H9 (cell line): ENCODE results near the gene SLC25A53. TPM values are rescaled to one million over a fixed set of nuclear protein-coding genes. Genes with fewer than 3 reads are reported as not detected.
"Not testable (repeated sequence)": the region's sequence is repeated elsewhere in the genome, so short reads cannot be mapped to it uniquely, and the experiment has no call there.

ENCODE experiments used
- DNase-seq: peaks from one replicate; pipeline ENCODE4 v3.0.0-alpha.2; 2017
- H2AFZ ChIP-seq: one replicate; pipeline ENCODE4 v1.6.1; 2013; ENCODE audit warnings: mild to moderate bottlenecking, low read length, control low read depth, moderate library complexity
- H2AK5ac ChIP-seq: 2 replicates; pipeline ENCODE4 v1.6.1; 2013; ENCODE audit warnings: low read length, control low read depth, mixed read lengths; ENCODE audit not compliant: insufficient read length
- H2BK120ac ChIP-seq: one replicate; pipeline ENCODE4 v1.6.1; 2013; ENCODE audit warnings: low read depth, mild to moderate bottlenecking, low read length, control low read depth, inconsistent platforms; ENCODE audit not compliant: poor library complexity, severe bottlenecking
- H2BK12ac ChIP-seq: 2 replicates; pipeline ENCODE4 v1.6.1; 2013; ENCODE audit warnings: low read length, control low read depth, mixed read lengths, low read depth; ENCODE audit not compliant: insufficient read length
- H2BK15ac ChIP-seq: 2 replicates; pipeline ENCODE4 v1.6.1; 2013; ENCODE audit warnings: low read depth, low read length, control low read depth
- H2BK20ac ChIP-seq: one replicate; pipeline ENCODE4 v1.6.1; 2013; ENCODE audit warnings: low read depth, mild to moderate bottlenecking, low read length, control low read depth, inconsistent platforms; ENCODE audit not compliant: poor library complexity, severe bottlenecking
- H2BK5ac ChIP-seq: 2 replicates; pipeline ENCODE4 v1.6.1; 2013; ENCODE audit warnings: low read length, control low read depth, mixed read lengths; ENCODE audit not compliant: insufficient read length
- H3K14ac ChIP-seq: 2 replicates; pipeline ENCODE4 v1.6.1; 2013; ENCODE audit warnings: low read length, control low read depth; ENCODE audit not compliant: insufficient read depth
- H3K18ac ChIP-seq: 2 replicates; pipeline ENCODE4 v1.6.1; 2013; ENCODE audit warnings: low read depth, mild to moderate bottlenecking, mixed read lengths, low read length, control low read depth; ENCODE audit not compliant: insufficient read length
- H3K23ac ChIP-seq: 2 replicates; pipeline ENCODE4 v1.6.1; 2013; ENCODE audit warnings: low read length, control low read depth, mixed read lengths, low read depth; ENCODE audit not compliant: insufficient read length
- H3K23me2 ChIP-seq: 2 replicates; pipeline ENCODE4 v1.6.1; 2013; ENCODE audit warnings: low read depth, mild to moderate bottlenecking, mixed read lengths, low read length, control low read depth; ENCODE audit not compliant: insufficient read length, poor library complexity, severe bottlenecking
- H3K27ac ChIP-seq: 2 replicates; pipeline ENCODE4 v1.5.1; 2013; ENCODE audit warnings: low read length, control low read depth, mixed read lengths, low read depth; ENCODE audit not compliant: insufficient read length
- H3K27me3 ChIP-seq: 2 replicates; pipeline ENCODE4 v1.6.1; 2013; ENCODE audit warnings: low read length, control low read depth, inconsistent platforms; ENCODE audit not compliant: insufficient read depth
- H3K4ac ChIP-seq: 2 replicates; pipeline ENCODE4 v1.6.1; 2013; ENCODE audit warnings: low read depth, mild to moderate bottlenecking, control low read depth, inconsistent platforms, low read length, moderate library complexity
- H3K4me1 ChIP-seq: 2 replicates; pipeline ENCODE4 v1.6.1; 2013; ENCODE audit warnings: low read length, control low read depth, inconsistent platforms; ENCODE audit not compliant: insufficient read depth
- H3K4me2 ChIP-seq: 2 replicates; pipeline ENCODE4 v1.6.1; 2013; ENCODE audit warnings: low read length, control low read depth, mixed read lengths; ENCODE audit not compliant: insufficient read length, insufficient read depth
- H3K56ac ChIP-seq: 2 replicates; pipeline ENCODE4 v1.6.1; 2013; ENCODE audit warnings: low read depth, mild to moderate bottlenecking, mixed read lengths, low read length, control low read depth; ENCODE audit not compliant: insufficient read length
- H3K79me1 ChIP-seq: 2 replicates; pipeline ENCODE4 v1.6.1; 2013; ENCODE audit warnings: low read depth, mild to moderate bottlenecking, moderate library complexity, low read length, control low read depth, inconsistent platforms; ENCODE audit not compliant: insufficient read depth, poor library complexity, severe bottlenecking
- H3K79me2 ChIP-seq: 2 replicates; pipeline ENCODE4 v1.6.1; 2013; ENCODE audit warnings: low read length, control low read depth, inconsistent platforms; ENCODE audit not compliant: insufficient read depth
- H3K9ac ChIP-seq: 2 replicates; pipeline ENCODE4 v1.6.1; 2013; ENCODE audit warnings: low read length, control low read depth, mixed read lengths; ENCODE audit not compliant: insufficient read length; ENCODE audit errors: extremely low read depth
- H3K9me3 ChIP-seq: one replicate; pipeline ENCODE4 v1.6.1; 2013; ENCODE audit warnings: low read depth, low read length, inconsistent platforms; ENCODE audit not compliant: control insufficient read depth
- H3T11ph ChIP-seq: one replicate; pipeline ENCODE4 v1.6.1; 2013; ENCODE audit warnings: mild to moderate bottlenecking, low read length, control low read depth, inconsistent platforms
- H4K20me1 ChIP-seq: one replicate; pipeline ENCODE4 v1.6.1; 2013; ENCODE audit not compliant: control insufficient read depth, insufficient read length, insufficient read depth
- H4K5ac ChIP-seq: 2 replicates; pipeline ENCODE4 v1.6.1; 2013; ENCODE audit warnings: low read depth, mild to moderate bottlenecking, mixed read lengths, low read length, control low read depth; ENCODE audit not compliant: insufficient read length
- H4K8ac ChIP-seq: replicated peaks from 2 replicates; pipeline ENCODE4 v1.6.1; 2013; ENCODE audit warnings: low read length, control low read depth, mixed read lengths, low read depth; ENCODE audit not compliant: insufficient read length
- H4K91ac ChIP-seq: 2 replicates; pipeline ENCODE4 v1.6.1; 2013; ENCODE audit warnings: low read depth, mild to moderate bottlenecking, moderate library complexity, mixed read lengths, low read length, control low read depth; ENCODE audit not compliant: insufficient read length
- H3K27ac Mint-ChIP-seq, 3 experiments: 2 replicates in 2 of 3; 3 replicates in 1 of 3; pipeline ENCODE4 v1.8.0; 2020 to 2021; ENCODE audit warnings: mixed read lengths in 3 of 3, mild to moderate bottlenecking in 1 of 3, moderate library complexity in 1 of 3
- H3K27me3 Mint-ChIP-seq: 2 replicates; pipeline ENCODE4 v1.8.0; 2021; ENCODE audit warnings: low read depth, mild to moderate bottlenecking, moderate library complexity, mixed read lengths
- H3K36me3 Mint-ChIP-seq, 3 experiments: 2 replicates in 2 of 3; 3 replicates in 1 of 3; pipeline ENCODE4 v1.8.0; 2020 to 2021; ENCODE audit warnings: low read depth in 3 of 3, mixed read lengths in 3 of 3; ENCODE audit not compliant: insufficient read depth in 1 of 3
- H3K4me1 Mint-ChIP-seq, 2 experiments: 2 replicates each; pipeline ENCODE4 v1.8.0; 2020; ENCODE audit warnings: mixed read lengths in 2 of 2
- H3K4me3 Mint-ChIP-seq, 2 experiments: 2 replicates in 1 of 2; 3 replicates in 1 of 2; pipeline ENCODE4 v1.8.0; 2020 to 2021; ENCODE audit warnings: mild to moderate bottlenecking in 2 of 2, mixed read lengths in 2 of 2, moderate library complexity in 1 of 2
- H3K9me3 Mint-ChIP-seq, 2 experiments: 2 replicates in 1 of 2; 3 replicates in 1 of 2; pipeline ENCODE4 v1.8.0; 2020; ENCODE audit warnings: mild to moderate bottlenecking in 2 of 2, mixed read lengths in 2 of 2, moderate library complexity in 1 of 2
- WGBS: extraction: QIAGEN DNeasy Blood & Tissue Kit; methylation state at CpG from one replicate; pipeline ENCODE4 v1.1.7; 2013; ENCODE audit warnings: missing lambda C conversion rate, low lambda C conversion rate, mixed read lengths; ENCODE audit not compliant: insufficient read length; ENCODE audit errors: extremely low coverage; 5-methylcytosine and 5-hydroxymethylcytosine counted together
- total RNA-seq: library from RNA; stranded (reverse); gene quantifications from 2 replicates; pipeline ENCODE4 v1.2.1, GENCODE V29; 2021
- TF ChIP-seq, protein P1 (sequence below): fragments of 200-600 bp; sonication (generic); conservative IDR thresholded peaks from 3 replicates; pipeline ENCODE4 v1.8.0; 2021; ENCODE audit warnings: antibody characterized with exemption, mild to moderate bottlenecking

SLC25A53 gene
- total RNA-seq, 1 experiment from 2014 or later, result 1.6 TPM

DNA sequence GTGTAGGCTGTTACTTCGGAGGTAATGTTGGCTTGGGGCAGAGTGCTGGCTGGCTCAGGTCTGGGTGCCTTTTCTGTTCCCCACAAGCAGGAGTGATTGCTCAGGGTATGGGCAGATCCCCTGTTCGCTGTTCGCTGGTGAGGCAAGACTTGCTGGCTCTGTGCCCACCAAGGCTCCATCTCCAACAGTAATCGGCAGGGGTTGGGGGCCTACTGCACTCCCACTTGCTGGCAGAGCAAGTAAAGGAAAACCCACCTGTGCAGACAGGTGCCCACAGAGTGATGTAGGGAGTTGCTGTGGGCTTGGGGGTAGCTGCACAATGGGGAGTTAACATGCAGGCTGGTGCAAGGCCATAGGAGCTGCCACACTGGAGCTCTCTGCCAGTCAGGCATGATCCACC is 72.7 kb downstream of the SLC25A53 start:
- H3K14ac ChIP-seq, result no peak overlapping the region
- no peaks in the 10 kb centered on the region for H4K20me1 ChIP-seq
- H3K4me1 ChIP-seq, result no peaks in the 10 kb centered on the region
- H3K18ac ChIP-seq, result no peak overlapping the region
- H3K9me3 ChIP-seq, result no peaks in the 10 kb centered on the region
- H2BK12ac ChIP-seq, result no peak overlapping the region
- no peaks in the 10 kb centered on the region for H3K4me1 Mint-ChIP-seq
- no peak overlapping the region for H3K4me2 ChIP-seq
- H3K27me3 ChIP-seq, result no peaks in the 10 kb centered on the region
- no peak overlapping the region for H2BK15ac ChIP-seq
- H3K27me3 Mint-ChIP-seq, result peaks cover 12% of the 10 kb centered on the region
- no peak overlapping the region for H4K5ac ChIP-seq
- no peak overlapping the region for H3K56ac ChIP-seq
- H4K8ac ChIP-seq, result no peak overlapping the region
- H3K9ac ChIP-seq, result no peak overlapping the region
- H3K36me3 Mint-ChIP-seq, result no peaks in the 10 kb centered on the region; a peak in 1 of 7 replicates
- no peak overlapping the region for H3K4me3 Mint-ChIP-seq
- H3K23ac ChIP-seq, result no peak overlapping the region
- no peak overlapping the region for H2BK20ac ChIP-seq
- no peak overlapping the region for H2BK120ac ChIP-seq
- no peak overlapping the region for H2AK5ac ChIP-seq
- peaks cover 0 to 10% of the 10 kb centered on the region in 2 experiments; a peak in 2 of 5 replicates for H3K9me3 Mint-ChIP-seq
- H2AFZ ChIP-seq, result no peak overlapping the region
- DNase-seq, result no peak
- no peak overlapping the region for H3K27ac Mint-ChIP-seq
- TF ChIP-seq, protein P1, sequence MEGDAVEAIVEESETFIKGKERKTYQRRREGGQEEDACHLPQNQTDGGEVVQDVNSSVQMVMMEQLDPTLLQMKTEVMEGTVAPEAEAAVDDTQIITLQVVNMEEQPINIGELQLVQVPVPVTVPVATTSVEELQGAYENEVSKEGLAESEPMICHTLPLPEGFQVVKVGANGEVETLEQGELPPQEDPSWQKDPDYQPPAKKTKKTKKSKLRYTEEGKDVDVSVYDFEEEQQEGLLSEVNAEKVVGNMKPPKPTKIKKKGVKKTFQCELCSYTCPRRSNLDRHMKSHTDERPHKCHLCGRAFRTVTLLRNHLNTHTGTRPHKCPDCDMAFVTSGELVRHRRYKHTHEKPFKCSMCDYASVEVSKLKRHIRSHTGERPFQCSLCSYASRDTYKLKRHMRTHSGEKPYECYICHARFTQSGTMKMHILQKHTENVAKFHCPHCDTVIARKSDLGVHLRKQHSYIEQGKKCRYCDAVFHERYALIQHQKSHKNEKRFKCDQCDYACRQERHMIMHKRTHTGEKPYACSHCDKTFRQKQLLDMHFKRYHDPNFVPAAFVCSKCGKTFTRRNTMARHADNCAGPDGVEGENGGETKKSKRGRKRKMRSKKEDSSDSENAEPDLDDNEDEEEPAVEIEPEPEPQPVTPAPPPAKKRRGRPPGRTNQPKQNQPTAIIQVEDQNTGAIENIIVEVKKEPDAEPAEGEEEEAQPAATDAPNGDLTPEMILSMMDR, result no peak
- H3T11ph ChIP-seq, result no peak overlapping the region
- H3K27ac ChIP-seq, result no peak overlapping the region
- H4K91ac ChIP-seq, result no peak overlapping the region
- no peak overlapping the region for H2BK5ac ChIP-seq
- no peaks in the 10 kb centered on the region for H3K23me2 ChIP-seq
- no CpG with 5 or more reads among the region's 4 CpGs for WGBS
- no peaks in the 10 kb centered on the region for H3K79me1 ChIP-seq
- H3K79me2 ChIP-seq, result no peaks in the 10 kb centered on the region
- H3K4ac ChIP-seq, result no peak overlapping the region

GRCh38 chrX:104077854-104078253 is 79.0 kb downstream of the SLC25A53 start:
- not testable (repeated sequence) for H3K9ac ChIP-seq, H3K36me3 Mint-ChIP-seq, H3K27ac ChIP-seq, H2BK20ac ChIP-seq, H2AK5ac ChIP-seq, H4K5ac ChIP-seq, H2AFZ ChIP-seq, H3K4me1 Mint-ChIP-seq, H3K4ac ChIP-seq, H2BK5ac ChIP-seq, H4K8ac ChIP-seq, H3K9me3 Mint-ChIP-seq, H3K4me2 ChIP-seq, H4K91ac ChIP-seq, H3K9me3 ChIP-seq, H3T11ph ChIP-seq, H3K23me2 ChIP-seq, H3K27me3 ChIP-seq, H4K20me1 ChIP-seq, H3K79me2 ChIP-seq, H3K18ac ChIP-seq, H3K27ac Mint-ChIP-seq, H3K4me1 ChIP-seq, H3K79me1 ChIP-seq, H3K27me3 Mint-ChIP-seq, H2BK120ac ChIP-seq, DNase-seq, H2BK12ac ChIP-seq, H2BK15ac ChIP-seq, H3K56ac ChIP-seq, H3K14ac ChIP-seq, H3K23ac ChIP-seq, H3K4me3 Mint-ChIP-seq
- no CpG with 5 or more reads among the region's 6 CpGs for WGBS
